GM19240 (cell line): Measurements from ENCODE around the gene SAP30.
A peak's percentile ranks its signal among the peaks of the same experiment; 100 is the strongest.

Source experiments
- DNase-seq: peaks from one replicate; pipeline ENCODE4 v3.0.0; 2011; ENCODE audit warnings: low spot score; ENCODE audit not compliant: insufficient read length

The SAP30 gene, protein sequence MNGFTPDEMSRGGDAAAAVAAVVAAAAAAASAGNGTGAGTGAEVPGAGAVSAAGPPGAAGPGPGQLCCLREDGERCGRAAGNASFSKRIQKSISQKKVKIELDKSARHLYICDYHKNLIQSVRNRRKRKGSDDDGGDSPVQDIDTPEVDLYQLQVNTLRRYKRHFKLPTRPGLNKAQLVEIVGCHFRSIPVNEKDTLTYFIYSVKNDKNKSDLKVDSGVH

DNA sequence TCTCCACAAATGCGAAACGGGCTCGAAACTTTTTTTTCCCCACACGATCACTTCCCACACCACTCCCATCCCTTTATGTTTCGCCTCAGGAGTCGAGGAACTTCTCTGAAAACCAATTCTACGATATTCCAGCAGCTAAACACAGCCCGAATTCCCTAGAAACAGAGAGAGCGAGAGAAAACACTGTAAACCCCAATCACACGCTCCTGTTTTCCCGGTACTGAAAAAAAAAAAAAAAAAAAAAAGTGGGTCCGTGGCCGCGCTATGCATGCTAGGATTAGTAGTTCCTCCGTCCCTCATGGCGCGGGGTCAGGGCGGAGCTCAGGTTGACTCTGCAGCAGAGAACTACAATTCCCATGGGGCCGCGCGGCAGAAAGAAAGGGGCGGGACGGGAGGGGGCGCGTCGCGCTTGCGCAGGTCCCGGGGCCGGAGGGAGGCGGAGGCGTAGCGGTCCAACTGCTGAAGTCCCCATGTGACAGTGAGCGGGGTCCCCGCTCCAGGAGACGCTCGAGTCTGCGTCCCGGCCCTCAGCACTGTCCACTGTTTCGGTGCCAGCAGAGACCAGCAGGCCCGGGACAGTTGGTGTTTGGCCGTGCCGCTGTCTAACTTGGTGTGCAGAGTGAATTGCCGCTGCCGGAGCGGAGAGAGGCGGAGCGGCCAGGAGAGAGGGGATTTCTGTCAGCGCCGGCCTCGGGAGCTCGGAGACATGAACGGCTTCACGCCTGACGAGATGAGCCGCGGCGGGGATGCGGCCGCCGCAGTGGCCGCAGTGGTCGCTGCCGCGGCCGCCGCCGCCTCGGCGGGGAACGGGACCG is at the start of gene SAP30:
SAP30 (plus strand) TSS at position 478 of the 815 bp plus-strand sequence; CDS start at position 707, 229 bp downstream.
- DNase-seq: peak; percentile 59

DNA sequence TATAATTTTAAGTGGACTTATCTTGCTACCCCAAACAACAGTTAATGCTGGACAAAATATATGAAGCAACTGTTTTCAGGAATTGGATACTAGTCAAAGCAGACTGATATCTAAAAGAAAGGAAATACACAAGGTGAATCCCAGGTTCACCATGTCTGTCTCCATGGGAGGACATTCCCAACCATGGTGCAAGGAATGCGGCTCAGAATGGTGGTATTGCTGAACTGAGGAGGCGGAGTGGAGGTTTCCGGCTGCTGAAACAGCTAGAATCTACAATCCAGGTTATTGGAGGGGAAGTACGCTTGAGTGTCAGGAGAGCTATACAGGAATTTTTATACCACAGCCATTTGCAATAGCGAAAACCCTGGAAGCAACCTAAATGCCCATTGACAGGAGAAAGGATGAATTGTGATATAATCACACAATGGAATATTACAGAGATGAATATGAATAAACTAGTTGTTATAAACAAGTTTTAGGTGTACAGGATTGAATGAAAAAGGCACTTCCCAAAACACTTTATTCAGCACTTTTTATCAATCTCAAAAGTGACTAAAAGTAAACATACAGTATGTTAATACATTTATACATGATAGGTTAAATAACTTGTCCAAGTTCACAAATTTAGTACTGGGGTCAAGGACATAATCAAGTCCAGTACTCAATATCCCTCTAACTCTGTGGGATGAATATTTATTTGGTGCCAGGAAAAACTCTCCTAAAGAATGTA is 45.6 kb upstream of the SAP30 start:
- no peak for DNase-seq

DNA sequence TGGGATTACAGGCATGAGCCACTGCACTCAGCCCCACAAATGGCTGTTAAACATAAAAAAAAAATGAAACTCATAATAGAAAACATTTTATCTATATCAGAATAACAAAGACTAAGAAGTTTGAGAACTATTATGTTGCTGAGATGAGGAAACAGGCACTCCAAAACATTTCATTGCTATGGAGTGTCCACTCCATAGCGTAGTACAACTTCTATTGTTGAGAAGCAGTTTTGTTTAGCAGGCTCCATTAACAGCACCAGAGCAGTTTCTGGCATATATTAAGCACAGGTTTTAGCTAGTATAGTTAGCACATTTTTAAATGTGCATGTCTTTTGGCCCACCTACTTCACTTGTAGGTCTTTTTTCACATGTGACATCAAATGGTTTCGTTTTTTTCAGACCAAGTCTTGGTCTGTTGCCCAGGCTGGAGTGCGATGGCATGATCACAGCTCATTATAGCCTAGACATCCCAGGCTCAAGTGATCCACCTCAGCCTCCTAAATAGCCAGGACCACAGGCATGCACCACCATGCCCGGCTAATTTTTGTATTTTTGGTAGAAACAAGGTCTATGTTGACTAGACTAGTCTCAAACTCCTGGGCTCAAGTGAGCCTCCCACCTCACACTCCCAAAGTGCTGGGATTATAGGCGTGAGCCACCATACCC is 42.4 kb upstream of the SAP30 start:
- DNase-seq: no peak

DNA sequence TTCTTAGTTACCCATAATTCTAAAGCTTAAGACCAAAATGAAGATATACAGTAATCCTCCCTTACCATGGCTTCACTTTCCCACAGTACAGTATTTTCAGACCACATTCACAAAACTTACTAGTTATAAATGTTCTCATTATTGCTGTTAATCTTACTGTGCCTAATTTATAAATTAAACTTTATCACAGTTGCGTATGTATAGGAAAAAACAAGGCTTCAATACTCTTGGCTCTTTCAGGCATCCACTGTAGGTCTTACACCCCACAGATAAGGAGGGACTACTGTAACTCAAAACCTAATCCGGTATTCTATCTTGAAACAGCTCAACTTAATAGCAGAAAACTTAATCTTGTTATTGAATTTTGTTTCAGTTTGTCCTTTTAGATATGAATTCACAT is 40.2 kb upstream of the SAP30 start:
- no peak for DNase-seq

DNA sequence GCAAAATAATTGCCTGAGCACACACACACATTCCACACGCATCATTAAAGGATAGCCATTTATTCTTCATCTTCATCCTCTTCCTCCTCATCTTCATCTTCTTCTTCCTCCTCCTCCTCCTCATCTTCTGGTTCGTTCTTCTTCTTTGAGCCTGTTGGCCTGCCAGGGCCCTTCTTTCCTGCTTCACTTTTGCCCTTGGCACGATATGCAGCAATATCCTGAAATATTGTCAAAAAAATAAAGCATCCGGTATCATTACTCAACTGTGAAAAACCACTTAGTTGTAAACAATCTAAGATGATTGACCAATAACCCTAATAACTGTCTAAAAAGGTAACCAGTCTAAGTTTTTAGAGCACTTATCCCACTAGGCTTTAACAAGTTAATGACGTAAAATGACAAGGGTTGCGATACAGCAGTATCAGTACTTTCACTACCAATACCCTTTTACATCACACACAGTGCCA is 38.7 kb upstream of the SAP30 start:
- DNase-seq: no peak

DNA sequence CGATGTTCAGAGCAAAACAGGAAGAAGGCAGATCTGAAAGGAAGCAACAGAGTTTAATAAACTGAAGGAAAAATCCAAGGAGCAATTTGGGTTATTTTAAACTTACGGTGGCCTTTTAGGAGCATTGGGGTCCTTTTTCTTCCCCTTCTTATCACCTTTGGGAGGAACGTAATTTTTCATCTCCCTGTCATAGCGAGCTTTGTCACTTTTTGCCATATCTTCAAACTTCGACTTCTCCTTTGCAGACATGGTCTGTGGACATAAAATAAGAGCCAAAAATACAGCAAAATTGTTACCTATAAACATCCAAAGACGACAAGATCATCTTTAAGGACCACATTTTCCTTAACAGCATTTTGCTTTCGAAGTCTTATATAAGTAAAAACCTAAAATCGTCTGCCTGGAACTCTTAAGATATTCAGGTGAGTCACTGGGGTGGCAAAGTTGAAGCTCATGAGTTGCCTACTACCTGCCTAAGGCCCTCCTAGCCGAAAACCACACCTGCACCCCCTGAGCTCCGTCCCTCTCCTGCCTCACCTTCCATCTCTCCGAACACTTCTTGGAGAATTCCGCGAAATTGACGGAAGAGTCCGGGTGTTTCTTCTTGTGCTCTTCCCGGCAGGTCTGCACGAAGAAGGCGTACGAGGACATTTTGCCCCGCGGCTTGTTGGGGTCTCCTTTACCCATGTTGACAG is 37.6 kb upstream of the SAP30 start:
- no peak for DNase-seq

DNA sequence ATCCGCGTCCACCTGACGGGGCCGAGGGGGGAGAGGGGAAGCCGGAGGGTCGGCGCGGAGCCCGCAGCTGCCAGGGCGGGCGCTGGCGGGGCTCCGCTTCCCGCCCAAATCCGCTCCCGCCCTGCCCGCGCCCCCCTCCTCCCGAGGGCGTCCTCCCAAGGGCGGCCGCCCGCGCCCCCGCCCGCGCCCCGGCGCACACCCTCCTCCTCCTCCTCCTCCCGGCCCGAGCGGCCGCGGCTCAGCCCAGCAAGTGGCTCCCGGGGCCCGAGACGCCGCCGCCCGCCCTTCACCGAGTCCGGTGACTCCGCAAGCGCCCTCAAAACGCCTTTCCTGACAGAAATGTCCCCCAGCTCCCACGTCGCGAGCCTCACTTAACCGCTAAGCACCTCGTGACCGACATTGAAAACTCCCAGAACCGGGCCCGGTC is 37.1 kb upstream of the SAP30 start:
- DNase-seq: no peak

DNA sequence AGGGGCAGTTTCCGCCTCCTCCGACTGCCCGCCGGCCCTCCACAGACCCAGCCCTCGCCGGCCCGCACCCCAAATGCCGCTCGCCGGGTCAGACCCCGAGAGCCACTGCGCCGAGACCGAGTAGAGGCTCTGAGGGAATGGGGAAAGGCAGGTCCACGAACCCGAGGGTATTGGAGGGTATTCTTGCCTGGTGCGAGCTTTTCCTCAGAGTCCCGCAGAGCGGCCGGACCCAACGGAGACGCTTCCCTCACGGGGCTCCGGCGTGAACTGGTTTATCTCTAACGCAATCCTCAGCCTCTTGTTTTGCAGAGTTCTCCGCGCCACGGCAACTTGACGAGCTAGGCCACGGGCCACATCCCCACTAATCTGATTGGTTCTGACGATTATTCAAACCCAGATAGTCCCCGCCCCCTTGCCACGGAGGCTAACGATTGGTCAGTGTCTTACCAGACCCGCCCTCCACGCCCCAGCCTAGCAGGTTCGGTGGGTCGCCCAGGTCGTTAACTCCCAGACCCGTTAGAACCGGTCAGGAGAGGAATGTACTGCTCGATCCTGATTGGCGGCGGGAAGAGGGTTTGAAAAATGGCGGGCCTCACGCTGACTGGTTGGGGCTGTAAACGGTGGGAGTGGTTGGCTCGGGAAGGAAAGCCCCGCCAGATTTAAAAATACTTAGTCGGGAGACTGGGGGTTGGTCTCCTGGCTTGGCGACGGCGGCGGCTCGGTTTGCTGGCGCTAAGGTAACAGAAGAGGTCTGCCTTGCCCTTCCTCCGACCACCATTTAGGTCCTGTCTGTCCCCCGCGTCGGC is 36.5 kb upstream of the SAP30 start, which contains the start of gene HMGB2:
HMGB2 (minus strand) TSS at position 274 of the 806 bp plus-strand sequence. CDS start 709 bp downstream, outside the sequence.
- DNase-seq: peak; percentile 86

DNA sequence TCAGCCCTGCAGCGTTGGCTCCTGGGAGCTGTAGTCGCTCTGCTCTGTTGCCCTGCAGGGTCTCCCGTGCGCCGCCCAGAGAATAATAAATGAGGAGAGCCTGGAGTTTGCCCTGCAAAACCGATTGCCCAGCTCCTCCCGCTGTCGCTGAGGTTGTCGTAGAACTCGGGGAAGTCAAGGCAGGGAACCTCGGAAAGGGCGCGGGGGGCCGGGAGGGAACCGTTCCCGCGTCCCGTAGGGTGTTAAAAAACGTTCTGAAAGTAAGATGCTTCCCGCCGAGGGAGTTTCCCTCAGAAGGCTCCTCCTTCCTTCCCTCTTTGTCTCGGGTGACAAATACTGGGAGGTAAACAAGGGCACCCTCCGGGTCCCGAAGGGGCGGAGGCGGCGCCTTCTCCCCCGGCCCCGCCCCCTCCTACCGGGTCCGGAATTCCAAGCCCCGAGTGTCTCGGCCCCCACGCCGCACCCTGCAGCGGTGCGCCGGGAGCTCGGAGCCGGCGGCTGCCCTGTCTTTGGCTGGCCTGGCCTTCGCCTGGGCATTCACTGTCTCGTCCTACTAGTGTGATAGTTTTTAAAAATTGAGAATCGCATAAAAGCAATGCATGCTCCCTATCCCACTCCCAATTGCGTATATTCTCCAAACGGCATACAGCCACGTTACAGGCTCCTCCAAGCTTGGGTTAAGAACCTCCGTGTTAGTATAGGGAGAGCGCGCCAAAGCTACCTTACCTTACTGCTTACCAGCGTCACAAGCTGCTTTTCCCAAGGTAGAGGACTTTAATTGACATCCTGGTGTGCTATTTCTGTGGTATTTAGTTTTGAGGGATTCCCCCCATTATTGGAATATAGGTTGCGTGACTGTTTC is 35.6 kb upstream of the SAP30 start:
- DNase-seq: peak; percentile 34

DNA sequence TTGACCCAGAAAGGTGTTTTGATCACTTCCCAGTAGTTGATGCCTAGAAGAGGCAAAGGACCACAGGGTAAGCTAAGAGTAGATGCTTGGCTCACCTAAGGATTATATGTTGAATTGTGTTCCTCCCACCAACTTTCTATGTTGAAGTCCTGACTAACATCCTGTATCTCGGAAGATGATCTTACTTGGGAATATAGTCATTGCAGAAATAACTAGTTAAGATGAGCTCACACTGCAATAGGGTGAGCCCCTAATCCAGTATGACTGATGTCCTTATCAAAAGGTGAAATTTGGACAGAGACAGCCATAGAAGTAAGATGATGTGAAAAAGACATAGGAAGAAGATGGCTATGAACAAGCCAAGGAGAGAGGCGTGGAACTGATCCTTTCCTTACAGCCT is 33.3 kb upstream of the SAP30 start:
- no peak for DNase-seq

DNA sequence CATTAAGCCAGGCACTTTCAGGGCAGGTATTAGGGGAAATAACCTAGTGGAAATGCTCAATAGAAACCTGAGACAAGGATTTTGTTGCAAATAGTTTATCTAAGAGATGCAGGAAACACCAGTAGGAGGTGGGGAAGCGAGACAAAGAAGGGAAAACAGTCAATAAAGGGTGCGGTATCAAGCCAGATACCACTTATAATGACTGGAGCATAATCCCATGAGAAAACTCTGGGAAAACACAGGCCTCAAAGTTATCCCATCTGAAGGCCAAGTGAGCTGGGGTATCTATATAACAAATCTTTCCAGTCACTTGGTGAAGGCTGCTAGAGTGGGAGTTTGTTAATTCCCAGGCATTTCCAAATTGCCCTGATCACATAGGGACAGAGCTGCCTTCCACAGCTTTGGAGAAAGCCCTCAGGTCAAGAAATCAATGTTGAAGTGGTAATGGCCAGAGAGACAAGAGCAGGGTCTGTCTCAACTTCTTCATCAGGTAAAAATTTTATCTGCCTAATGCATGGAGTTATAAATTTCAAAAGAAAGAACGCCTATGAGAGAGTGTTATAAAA is 26.8 kb upstream of the SAP30 start:
- DNase-seq: no peak

DNA sequence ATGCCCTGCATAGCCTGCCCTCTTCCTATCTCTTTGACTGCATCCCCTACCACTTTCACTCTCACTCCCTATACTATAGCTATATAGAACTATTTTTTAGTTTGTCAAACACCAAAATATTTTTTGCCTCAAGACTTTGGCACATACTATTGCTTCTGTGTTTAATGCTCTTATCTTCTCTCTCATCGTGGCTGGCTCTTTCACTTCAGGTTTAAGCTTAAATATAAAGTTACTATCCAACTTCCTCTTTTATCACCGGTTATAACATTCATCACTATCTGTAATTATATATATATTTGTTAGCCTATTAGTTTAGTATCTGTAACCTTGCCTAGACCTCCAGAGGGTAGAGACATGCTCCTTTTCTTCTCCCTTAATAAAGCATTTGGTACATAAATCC is 25.1 kb upstream of the SAP30 start:
- no peak for DNase-seq

DNA sequence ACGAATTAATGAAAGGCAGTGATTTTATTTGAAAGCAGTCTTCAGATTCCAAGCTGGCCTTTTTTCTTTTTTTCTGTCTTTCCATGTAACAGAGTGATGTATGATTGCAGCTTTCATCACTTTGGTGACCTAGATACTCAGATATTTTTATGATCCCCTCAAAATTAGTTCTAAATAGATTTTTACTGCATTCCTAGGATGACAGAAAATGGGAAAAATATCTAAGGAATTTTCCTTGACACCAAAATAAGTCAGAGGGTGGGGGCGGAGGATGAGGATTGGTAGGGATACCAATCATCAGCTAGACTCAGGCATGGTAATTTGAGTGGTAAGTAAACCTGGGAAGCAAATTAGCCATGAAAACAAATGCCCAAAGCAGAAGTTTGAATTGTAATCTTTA is 24.7 kb upstream of the SAP30 start:
- DNase-seq: no peak

DNA sequence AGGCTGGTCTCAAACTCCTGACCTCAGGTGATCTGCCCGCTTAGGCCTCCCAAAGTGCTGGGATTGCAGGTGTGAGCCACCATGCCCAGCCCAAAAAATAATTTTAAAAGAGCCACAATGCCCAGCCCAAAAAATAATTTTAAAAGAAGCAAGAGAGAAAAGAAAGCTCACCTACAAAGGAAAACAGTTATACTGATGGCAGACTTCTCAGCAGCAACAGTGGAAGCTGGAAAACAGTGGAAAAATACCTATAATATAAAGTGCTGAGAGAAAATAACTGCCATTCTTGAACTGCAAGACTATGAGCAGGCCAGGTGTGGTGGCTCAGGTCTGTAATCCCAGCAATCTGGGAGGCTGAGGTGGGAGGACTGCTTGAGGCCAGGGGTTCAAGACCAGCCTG is 23.3 kb upstream of the SAP30 start:
- no peak for DNase-seq

DNA sequence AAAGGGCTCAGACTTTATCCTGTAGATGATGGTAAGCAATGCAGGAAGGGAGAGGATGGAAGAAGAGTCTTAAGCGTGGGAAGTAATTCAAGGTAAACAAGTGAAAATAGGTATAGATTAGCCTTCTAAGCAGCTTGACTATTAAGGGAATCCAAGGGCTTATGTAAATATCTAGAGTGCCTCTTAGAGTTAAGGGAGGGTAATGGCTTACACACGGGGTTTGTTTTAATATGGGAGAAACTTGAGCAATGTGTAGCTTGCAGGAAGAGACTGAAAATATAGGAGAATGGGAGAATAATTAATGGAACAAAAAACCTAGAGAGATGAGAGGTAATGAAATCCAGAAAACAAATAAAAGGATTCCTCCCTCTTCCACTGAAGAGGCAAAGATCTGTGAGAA is 12.8 kb upstream of the SAP30 start:
- DNase-seq: no peak

DNA sequence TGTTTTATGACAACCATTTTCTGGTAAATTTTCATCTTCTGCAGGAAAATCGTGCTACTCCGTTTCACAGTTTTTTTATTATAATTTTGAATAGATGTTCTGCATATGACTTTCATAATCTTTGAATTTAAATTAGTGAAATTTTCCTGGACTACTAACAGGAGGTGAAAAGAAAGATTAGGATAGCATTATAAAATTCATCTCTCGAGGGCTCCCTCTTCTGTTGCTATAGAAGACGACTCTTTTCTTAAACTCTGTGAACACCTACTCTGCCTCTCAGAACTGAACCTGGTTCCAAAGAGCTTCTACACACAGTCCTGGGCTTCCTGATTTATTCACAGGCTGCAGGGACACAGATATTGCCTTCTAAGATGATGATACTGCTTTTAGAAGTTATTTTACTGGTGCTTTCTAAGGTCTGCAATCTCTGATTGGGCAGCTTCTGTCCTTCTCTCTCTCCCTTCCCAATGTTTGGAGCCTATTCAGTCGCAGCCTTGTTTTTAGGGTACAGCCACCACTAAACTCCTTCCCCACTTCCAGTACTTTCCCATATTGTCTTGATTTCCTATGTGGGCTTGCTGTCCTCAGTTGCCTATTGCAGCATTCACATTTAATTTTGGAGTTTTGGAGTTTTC is 10.1 kb upstream of the SAP30 start:
- DNase-seq: no peak

DNA sequence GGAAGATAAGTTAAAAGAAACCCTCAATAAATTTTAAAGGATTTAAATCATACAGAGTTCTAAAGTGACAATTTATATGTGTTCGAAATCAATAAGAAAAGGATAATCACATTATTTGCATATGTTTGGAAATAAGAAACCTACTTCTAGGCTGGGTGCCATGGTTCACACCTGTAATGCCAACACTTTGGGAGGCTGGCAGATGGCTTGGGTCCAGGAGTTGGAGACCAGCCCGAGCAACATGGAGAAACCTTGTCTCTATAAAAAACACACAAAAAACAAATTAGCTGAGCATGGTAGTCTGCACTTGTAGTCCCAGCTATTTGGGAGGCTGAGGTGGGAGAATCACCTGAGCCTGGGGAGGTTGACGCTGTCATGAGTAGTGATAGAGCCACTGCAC is 8.1 kb upstream of the SAP30 start:
- DNase-seq: no peak

DNA sequence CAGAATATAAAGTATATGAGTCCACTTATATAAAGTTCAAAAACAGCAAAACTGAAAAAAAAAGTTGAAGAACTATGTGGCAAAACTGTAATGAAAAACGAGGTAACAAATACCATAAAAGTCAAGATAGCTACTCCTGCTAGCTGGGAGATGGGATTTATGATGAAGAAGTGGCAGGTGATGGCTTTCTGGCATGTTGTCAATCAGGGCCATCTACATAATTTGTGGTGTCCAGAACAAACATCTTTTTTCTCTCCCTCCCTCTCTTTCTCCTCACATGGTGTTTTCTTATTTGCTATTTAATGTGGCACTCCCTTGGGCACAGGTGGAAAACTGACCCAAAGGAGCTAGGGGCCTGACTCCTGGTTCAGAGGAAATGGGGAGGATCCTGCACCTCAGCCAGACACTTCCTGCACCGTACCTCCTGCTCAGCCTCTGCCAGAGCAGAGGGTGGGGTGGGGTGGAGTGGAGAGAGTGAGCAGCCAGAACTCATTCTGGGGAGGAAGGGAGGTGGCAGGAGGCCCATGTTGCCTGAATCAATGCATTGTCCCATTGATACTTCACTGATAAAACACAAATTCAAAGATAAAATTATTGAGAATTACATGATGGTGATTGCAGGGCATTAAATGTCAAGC is 5.3 kb upstream of the SAP30 start:
- no peak for DNase-seq
